NT2/D1 (cell line): Measurements from ENCODE around the gene AHI1.

Source experiments
- DNase-seq: peaks from one replicate; pipeline ENCODE4 v3.0.0-alpha.2; 2011; ENCODE audit warnings: low read depth, low spot score
- H3K27me3 ChIP-seq: 2 replicates; pipeline ENCODE4 v1.6.0; 2011; ENCODE audit warnings: mild to moderate bottlenecking; ENCODE audit not compliant: insufficient read length, insufficient read depth
- H3K36me3 ChIP-seq: 2 replicates; pipeline ENCODE4 v1.6.1; 2011; ENCODE audit warnings: mild to moderate bottlenecking, low read length, mixed read lengths; ENCODE audit not compliant: insufficient read depth, insufficient read length
- H3K4me1 ChIP-seq: 2 replicates; pipeline ENCODE4 v1.5.1; 2011; ENCODE audit not compliant: insufficient read depth, insufficient read length
- H3K4me3 ChIP-seq: 2 replicates; pipeline ENCODE4 v1.5.1; 2011; ENCODE audit warnings: low read depth; ENCODE audit not compliant: insufficient read length
- H3K9ac ChIP-seq: 2 replicates; pipeline ENCODE4 v1.6.0; 2011; ENCODE audit warnings: low read depth; ENCODE audit not compliant: insufficient read length
- H3K9me3 ChIP-seq: 2 replicates; pipeline ENCODE4 v1.5.1; 2011; ENCODE audit warnings: mild to moderate bottlenecking, low read length; ENCODE audit not compliant: insufficient read depth
- SUZ12 ChIP-seq: IDR thresholded peaks from 2 replicates; pipeline ENCODE4 v1.6.1; 2011; ENCODE audit not compliant: insufficient read length, insufficient read depth; ENCODE audit errors: extremely low read depth
- YY1 ChIP-seq: IDR thresholded peaks from 2 replicates; pipeline ENCODE4 v1.6.1; 2011; ENCODE audit not compliant: insufficient read length, insufficient read depth
- ZNF274 ChIP-seq: IDR thresholded peaks from 2 replicates; pipeline ENCODE4 v1.6.1; 2011; ENCODE audit warnings: mild to moderate bottlenecking, low read depth, low read length

The AHI1 gene

DNA sequence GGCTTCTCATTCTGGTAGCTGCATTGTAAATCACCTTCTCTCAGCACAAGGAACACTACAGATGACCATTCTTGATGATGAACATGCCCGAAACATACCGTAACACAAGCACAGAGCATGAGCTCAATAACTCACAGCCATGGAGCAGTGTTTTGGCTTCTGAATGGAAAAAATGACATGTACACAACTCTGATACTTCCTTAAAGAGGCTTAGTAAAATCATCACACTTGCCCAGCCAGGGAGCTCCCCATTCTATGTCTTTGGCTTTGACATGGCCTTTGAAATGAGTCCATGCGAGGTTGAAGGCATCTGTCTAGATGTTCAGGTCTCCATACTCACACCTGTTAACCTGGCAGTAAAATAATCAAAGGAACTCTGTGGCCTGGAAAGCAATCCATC is 228.8 kb downstream of the AHI1 start:
- DNase-seq, result no peak
- no peak for TF ChIP-seq SUZ12
- no peak for TF ChIP-seq YY1
- TF ChIP-seq ZNF274, result no peak
- H3K27me3 ChIP-seq, result no peaks in the 10 kb centered on the region
- H3K9me3 ChIP-seq, result no peaks in the 10 kb centered on the region
- no peak overlapping the region for H3K9ac ChIP-seq
- H3K4me3 ChIP-seq, result no peak overlapping the region
- H3K4me1 ChIP-seq, result no peaks in the 10 kb centered on the region
- no peaks in the 10 kb centered on the region for H3K36me3 ChIP-seq

GRCh38 chr6:135268263-135268662 is 229.3 kb downstream of the AHI1 start:
- TF ChIP-seq ZNF274, result no peak
- TF ChIP-seq YY1, result no peak
- TF ChIP-seq SUZ12, result no peak
- Histone ChIP-seq H3K9me3 (no peaks in the 10 kb centered on the region), H3K4me1 (no peaks in the 10 kb centered on the region)

DNA sequence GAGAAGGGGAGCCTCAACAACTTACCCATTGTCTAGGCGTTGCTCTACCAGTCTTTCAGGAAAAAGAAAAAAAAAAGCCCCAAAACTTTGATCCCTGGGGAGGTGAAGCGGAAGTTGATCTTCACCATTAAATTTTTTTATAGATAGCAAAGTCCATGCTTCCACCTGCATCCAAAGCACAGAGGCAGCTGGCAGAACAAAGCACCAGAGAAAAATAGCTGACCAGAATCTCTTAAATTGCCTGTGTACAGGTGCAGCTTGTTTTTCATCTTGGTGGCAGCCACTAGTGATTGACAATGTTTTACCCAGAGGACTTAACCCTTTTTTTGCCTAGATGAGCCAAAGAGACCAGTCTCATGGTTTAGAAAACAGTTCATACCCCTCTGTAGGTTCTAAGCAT is 230.5 kb downstream of the AHI1 start:
- Histone ChIP-seq H3K27me3 (no peaks in the 10 kb centered on the region), H3K9me3 (no peaks in the 10 kb centered on the region), H3K4me1 (no peaks in the 10 kb centered on the region), H3K4me3 (no peak overlapping the region), H3K9ac (no peak overlapping the region), H3K36me3 (no peaks in the 10 kb centered on the region)
- no peak for DNase-seq
- TF ChIP-seq SUZ12 (no peak), YY1 (no peak), ZNF274 (no peak)

More at GRCh38 chr6:135268263-135268662, 229.3 kb downstream of the AHI1 start:
- Histone ChIP-seq H3K9ac (no peak overlapping the region), H3K4me3 (no peak overlapping the region), H3K36me3 (no peaks in the 10 kb centered on the region), H3K27me3 (no peaks in the 10 kb centered on the region)
- DNase-seq, result no peak

DNA sequence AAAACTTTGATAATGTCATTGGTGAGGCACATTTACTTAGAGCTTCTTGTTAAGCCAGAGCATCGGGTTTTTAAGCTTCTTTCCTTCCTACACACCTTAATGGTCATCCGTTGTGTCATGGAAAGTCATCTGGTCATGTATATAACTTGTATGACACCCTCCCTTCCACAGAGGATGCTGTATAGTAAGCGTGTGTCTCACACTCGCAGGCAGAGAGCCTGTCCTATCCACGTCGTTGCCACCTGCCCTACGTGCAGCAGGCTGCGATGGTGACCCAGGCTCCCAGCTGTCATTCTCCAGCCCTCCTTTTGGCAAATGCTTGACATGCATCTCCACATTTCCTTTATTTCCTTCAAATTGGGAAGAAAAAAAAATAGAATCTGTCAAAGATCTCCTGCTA is 230.9 kb downstream of the AHI1 start:
- H3K27me3 ChIP-seq, result no peaks in the 10 kb centered on the region
- no peak overlapping the region for H3K4me3 ChIP-seq
- H3K4me1 ChIP-seq, result no peaks in the 10 kb centered on the region
- TF ChIP-seq YY1, result no peak
- no peak for TF ChIP-seq SUZ12
- TF ChIP-seq ZNF274, result no peak
- no peak overlapping the region for H3K9ac ChIP-seq
- H3K9me3 ChIP-seq, result no peaks in the 10 kb centered on the region
- DNase-seq, result no peak
- no peaks in the 10 kb centered on the region for H3K36me3 ChIP-seq

- no peaks in the 10 kb centered on the region for H3K4me1 ChIP-seq
- H3K4me3 ChIP-seq, result no peak overlapping the region
- H3K9me3 ChIP-seq, result no peaks in the 10 kb centered on the region
- H3K36me3 ChIP-seq, result no peaks in the 10 kb centered on the region
- DNase-seq, result no peak
- TF ChIP-seq ZNF274 (no peak), SUZ12 (no peak), YY1 (no peak)
- H3K27me3 ChIP-seq, result no peaks in the 10 kb centered on the region
- no peak overlapping the region for H3K9ac ChIP-seq
These were observed 232.3 kb downstream of the AHI1 start for GRCh38 chr6:135265278-135265677.

DNA sequence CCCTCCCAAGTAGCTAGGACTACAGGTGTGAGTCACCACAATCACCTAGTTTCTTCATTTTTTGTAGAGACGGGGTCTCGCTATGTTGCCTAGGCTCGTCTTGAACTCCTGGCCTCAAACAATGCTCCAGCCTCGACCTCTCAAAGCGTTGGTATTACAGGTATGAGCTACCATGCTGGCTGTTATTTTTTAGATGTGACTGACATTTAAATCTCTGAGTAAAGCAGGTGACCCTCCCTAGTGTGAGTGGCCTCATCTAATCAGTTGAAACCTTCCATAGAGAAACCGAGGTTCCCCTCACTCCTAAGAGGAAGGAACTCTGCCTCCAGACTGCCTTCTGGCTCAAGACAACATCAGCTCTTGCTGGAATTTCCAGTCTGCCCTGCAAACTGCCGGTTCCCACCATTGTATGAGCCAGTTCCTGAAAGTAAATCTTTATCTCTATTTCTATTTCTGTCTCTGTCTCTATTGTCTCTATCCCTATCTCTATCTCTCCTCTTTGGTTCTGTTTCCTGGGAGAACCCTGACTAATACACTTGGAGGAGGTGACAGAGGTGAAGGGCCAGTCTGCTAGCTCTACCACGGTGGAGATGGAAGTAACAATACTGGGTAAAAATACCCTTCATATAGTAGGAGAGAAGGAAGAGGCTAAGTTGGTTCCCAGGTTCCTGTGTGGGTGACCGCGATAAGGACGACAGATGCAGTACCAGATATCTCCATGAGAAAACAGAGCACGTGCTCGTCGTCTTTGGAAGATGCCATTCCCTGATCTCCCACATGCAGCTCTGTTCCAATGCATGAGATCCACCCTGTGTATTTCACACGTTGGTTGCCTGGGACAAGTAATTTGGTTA is 235.4 kb downstream of the AHI1 start:
- Histone ChIP-seq H3K27me3 (no peaks in the 10 kb centered on the region), H3K9ac (no peak overlapping the region), H3K36me3 (no peaks in the 10 kb centered on the region), H3K9me3 (no peaks in the 10 kb centered on the region), H3K4me1 (no peaks in the 10 kb centered on the region), H3K4me3 (no peak overlapping the region)
- no peak for TF ChIP-seq YY1
- no peak for TF ChIP-seq ZNF274
- TF ChIP-seq SUZ12, result no peak
- DNase-seq, result no peak

DNA sequence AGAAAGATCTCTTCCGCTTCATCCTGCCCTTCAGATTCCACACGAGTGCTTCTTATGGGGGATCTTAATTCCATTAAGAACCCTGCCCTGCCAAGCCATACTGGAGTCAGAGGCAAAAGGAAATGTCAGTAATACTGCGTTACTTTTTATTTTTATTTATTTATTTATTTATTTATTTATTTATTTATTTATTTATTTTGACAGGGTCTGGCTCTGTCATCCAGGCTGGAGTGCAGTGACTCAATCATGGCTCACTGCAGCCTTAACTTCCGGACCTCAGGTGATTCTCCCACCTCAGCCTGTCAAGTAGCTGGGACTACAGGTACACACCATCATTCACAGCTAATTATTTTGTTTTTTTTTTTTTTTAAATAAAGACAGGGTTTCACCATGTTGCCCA is 236.9 kb downstream of the AHI1 start:
- H3K4me1 ChIP-seq, result no peaks in the 10 kb centered on the region
- TF ChIP-seq ZNF274, result no peak
- no peak for TF ChIP-seq SUZ12
- TF ChIP-seq YY1, result no peak
- DNase-seq, result no peak
- H3K27me3 ChIP-seq, result no peaks in the 10 kb centered on the region
- no peaks in the 10 kb centered on the region for H3K9me3 ChIP-seq
- no peak overlapping the region for H3K4me3 ChIP-seq
- no peak overlapping the region for H3K9ac ChIP-seq
- no peaks in the 10 kb centered on the region for H3K36me3 ChIP-seq
